ENCODE data around the gene SLC25A19.

The SLC25A19 gene

GRCh38 chr17:75228847-75229246 is 60.4 kb downstream of the SLC25A19 start:
- no peak overlapping the region for H3K4me3 ChIP-seq (ENCODE audit: low read depth, low read length)
- in situ Hi-C loops (cut with HindIII; ENCODE audit: low sequenced_read_pairs), result no loop called here
- TF ChIP-seq CTCF (IDR thresholded peaks at IDR 0.05; ENCODE audit: low read depth, low read length), result no peak
- no peak for DNase-seq (ENCODE audit: low read depth, low spot score)

GRCh38 chr17:75228305-75228704 is 60.9 kb downstream of the SLC25A19 start:
- no peak for TF ChIP-seq CTCF (IDR thresholded peaks at IDR 0.05; ENCODE audit: low read depth, low read length)
- in situ Hi-C loops (cut with HindIII; ENCODE audit: low sequenced_read_pairs), result no loop called here
- H3K4me3 ChIP-seq (ENCODE audit: low read depth, low read length), result no peak overlapping the region
- no peak for DNase-seq (ENCODE audit: low read depth, low spot score)

GRCh38 chr17:75227729-75228128 is 61.5 kb downstream of the SLC25A19 start:
- in situ Hi-C loops (cut with HindIII; ENCODE audit: low sequenced_read_pairs), result no loop called here
- DNase-seq (ENCODE audit: low read depth, low spot score), result no peak
- TF ChIP-seq CTCF (IDR thresholded peaks at IDR 0.05; ENCODE audit: low read depth, low read length), result no peak
- no peak overlapping the region for H3K4me3 ChIP-seq (ENCODE audit: low read depth, low read length)

- TF ChIP-seq CTCF (IDR thresholded peaks at IDR 0.05; ENCODE audit: low read depth, low read length), result no peak
- H3K4me3 ChIP-seq (ENCODE audit: low read depth, low read length), result no peak overlapping the region
- no peak for DNase-seq (ENCODE audit: low read depth, low spot score)
- in situ Hi-C loops (cut with HindIII; ENCODE audit: low sequenced_read_pairs), result no loop called here
Observed at GRCh38 chr17:75225016-75225415, 64.2 kb downstream of the SLC25A19 start.
